ENCODE results near the gene CRMP1. TPM values are rescaled to one million over a fixed set of nuclear protein-coding genes. Genes with fewer than 3 reads are reported as not detected.

CRMP1 gene
- total RNA-seq, 1 donor from 2014 or later = 6.2 TPM

GRCh38 chr4:5932035-5932568 is 39.2 kb upstream of the CRMP1 start:
- TF ChIP-seq, protein P1, sequence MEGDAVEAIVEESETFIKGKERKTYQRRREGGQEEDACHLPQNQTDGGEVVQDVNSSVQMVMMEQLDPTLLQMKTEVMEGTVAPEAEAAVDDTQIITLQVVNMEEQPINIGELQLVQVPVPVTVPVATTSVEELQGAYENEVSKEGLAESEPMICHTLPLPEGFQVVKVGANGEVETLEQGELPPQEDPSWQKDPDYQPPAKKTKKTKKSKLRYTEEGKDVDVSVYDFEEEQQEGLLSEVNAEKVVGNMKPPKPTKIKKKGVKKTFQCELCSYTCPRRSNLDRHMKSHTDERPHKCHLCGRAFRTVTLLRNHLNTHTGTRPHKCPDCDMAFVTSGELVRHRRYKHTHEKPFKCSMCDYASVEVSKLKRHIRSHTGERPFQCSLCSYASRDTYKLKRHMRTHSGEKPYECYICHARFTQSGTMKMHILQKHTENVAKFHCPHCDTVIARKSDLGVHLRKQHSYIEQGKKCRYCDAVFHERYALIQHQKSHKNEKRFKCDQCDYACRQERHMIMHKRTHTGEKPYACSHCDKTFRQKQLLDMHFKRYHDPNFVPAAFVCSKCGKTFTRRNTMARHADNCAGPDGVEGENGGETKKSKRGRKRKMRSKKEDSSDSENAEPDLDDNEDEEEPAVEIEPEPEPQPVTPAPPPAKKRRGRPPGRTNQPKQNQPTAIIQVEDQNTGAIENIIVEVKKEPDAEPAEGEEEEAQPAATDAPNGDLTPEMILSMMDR (IDR thresholded peaks at IDR 0.05) = no peak
- intact Hi-C loops (cut with DNase I) = no loop called here

GRCh38 chr4:5931526-5931925 is 38.6 kb upstream of the CRMP1 start:
- Histone ChIP-seq H3K4me3 (no peak overlapping the region), H3K27me3 (ENCODE audit: low read depth) (peaks cover 22% of the 10 kb centered on the region), H3K27ac (no peak overlapping the region), H3K36me3 (no peaks in the 10 kb centered on the region), H3K9me3 (no peaks in the 10 kb centered on the region), H3K4me1 (no peaks in the 10 kb centered on the region)
- no peak for ATAC-seq
- TF ChIP-seq, protein P1 (IDR thresholded peaks at IDR 0.05) = no peak
- DNase-seq = no peak
- intact Hi-C loops (cut with DNase I) = no loop called here

More at GRCh38 chr4:5932035-5932568, 39.2 kb upstream of the CRMP1 start:
- no peaks in the 10 kb centered on the region for H3K4me1 ChIP-seq
- no peak for DNase-seq
- peaks cover 22% of the 10 kb centered on the region for H3K27me3 ChIP-seq (ENCODE audit: low read depth)
- H3K4me3 ChIP-seq = no peak overlapping the region
- ATAC-seq = no peak
- no peaks in the 10 kb centered on the region for H3K9me3 ChIP-seq
- H3K27ac ChIP-seq = no peak overlapping the region
- no peaks in the 10 kb centered on the region for H3K36me3 ChIP-seq

DNA sequence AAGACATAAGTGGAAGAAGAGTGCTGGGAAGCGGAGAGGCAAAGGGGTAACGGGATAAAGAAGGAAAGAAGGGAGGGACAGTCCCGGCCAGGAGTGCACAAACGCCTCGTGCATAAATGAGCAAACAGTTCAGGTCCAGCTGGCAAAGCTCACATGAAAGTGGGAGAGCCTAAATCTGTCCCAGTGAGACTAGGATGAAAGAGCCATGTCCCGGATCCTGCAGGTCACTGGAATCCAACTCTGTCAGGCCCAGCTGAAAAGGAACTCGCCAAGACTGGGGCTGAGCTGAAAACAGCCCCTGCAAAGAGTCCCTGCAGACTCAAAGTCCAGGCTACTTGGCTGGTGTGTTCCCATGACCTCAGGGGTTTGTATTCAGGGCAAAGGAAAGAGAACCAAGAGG is 38.0 kb upstream of the CRMP1 start:
- H3K36me3 ChIP-seq = no peaks in the 10 kb centered on the region
- peaks cover 22% of the 10 kb centered on the region for H3K27me3 ChIP-seq (ENCODE audit: low read depth)
- intact Hi-C loops (cut with DNase I) = no loop called here
- no peaks in the 10 kb centered on the region for H3K4me1 ChIP-seq
- H3K4me3 ChIP-seq = no peak overlapping the region
- no peak for ATAC-seq
- H3K9me3 ChIP-seq = no peaks in the 10 kb centered on the region
- TF ChIP-seq, protein P1 (IDR thresholded peaks at IDR 0.05) = no peak
- H3K27ac ChIP-seq = no peak overlapping the region
- DNase-seq = no peak

- Histone ChIP-seq H3K27me3 (ENCODE audit: low read depth) (peaks cover 22% of the 10 kb centered on the region), H3K4me3 (no peak overlapping the region), H3K4me1 (no peaks in the 10 kb centered on the region), H3K9me3 (no peaks in the 10 kb centered on the region), H3K36me3 (no peaks in the 10 kb centered on the region), H3K27ac (no peak overlapping the region)
- TF ChIP-seq, protein P1 (IDR thresholded peaks at IDR 0.05) = no peak
- DNase-seq (no peak), ATAC-seq (no peak)
- intact Hi-C loops (cut with DNase I) = no loop called here
These were observed 37.6 kb upstream of the CRMP1 start for GRCh38 chr4:5930456-5930855.

GRCh38 chr4:5928844-5929420 is 36.0 kb upstream of the CRMP1 start:
- DNase-seq (no peak), ATAC-seq (no peak)
- no peaks in the 10 kb centered on the region for H3K4me1 ChIP-seq
- H3K9me3 ChIP-seq = no peaks in the 10 kb centered on the region
- H3K27ac ChIP-seq = no peak overlapping the region
- TF ChIP-seq, protein P1 (IDR thresholded peaks at IDR 0.05) = no peak
- no peak overlapping the region for H3K4me3 ChIP-seq
- H3K36me3 ChIP-seq = no peaks in the 10 kb centered on the region
- H3K27me3 ChIP-seq (ENCODE audit: low read depth) = peaks cover 22% of the 10 kb centered on the region
- intact Hi-C loops (cut with DNase I) = no loop called here

All from lower lobe of right lung (tissue), 2 donors.